Activated CD4-positive, CD25-positive, alpha-beta regulatory T cell treated with anti-CD3 and anti-CD28 coated beads, Interleukin-2, amount 50 U/mL, for 16 hours (primary cell): Measurements from ENCODE around the gene STUB1.
"Not testable (repeated sequence)": the region's sequence is repeated elsewhere in the genome, so short reads cannot be mapped to it uniquely, and the experiment has no call there.

Source experiments
- DNase-seq: peaks from one replicate; pipeline ENCODE4 v3.0.0-alpha.2; 2020; ENCODE audit warnings: low read depth, low spot score

Gene STUB1

DNA sequence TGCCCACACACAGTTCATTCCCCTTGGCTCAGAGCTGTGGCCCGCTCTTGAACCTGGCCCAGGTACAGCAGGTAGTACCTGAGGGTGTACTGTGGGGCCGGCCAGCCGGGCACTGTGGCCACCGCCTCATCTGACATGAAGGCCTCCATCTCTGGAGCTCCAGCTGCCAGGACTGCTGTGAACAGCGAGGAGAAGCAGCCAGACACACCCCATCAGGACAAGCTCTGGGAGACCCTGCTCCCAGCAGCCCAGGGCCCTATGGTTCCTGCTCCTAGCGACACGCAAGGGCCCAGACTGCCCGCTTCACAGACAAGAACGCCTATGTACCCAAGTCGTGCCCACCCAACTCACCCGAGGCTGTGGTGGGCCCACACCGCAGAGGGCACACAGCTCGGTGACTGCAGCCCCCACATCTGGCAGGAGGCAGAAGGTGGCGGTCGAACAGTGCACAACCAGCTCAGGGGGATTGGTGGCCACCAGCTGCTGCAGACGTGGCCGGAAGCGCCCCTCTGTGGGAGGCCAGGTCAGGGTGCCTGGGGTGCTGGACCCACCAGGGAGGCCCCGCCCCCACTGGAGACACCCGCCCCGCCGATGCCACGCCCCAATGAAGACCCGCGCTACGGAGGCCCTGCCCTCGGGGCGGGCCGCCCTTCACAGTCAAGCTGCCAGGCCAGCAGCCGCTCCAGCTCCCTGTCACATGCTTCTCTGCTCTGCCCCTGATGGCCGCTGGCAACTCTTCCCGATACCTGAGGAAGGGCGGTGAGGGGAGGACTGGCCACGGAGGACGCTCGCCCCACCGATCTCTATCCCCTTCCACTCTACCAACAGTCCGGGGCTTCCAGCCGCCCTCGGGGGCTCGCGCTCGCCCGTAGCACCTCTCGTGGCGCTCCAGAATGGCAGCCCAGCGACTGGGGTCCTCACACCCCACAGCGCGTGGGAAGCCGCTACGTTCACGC is 1.1 kb upstream of the STUB1 start:
- DNase-seq: no peak

DNA sequence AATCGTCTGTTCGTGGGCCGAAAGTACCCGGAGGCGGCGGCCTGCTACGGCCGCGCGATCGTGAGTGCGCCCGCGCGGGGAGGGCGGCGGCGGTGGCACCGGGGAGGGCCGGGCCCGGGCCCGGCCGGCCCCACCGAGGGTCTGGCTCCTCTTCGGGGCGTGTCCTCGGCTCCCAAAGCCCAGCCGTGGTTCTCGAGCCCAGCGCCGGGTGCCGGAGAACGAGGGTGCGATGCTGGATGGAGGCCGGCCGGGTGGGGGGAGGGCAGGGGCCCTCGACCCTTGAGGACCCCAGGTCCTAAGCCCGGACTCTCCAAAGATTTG is 375 bp downstream of the STUB1 start:
- no peak for DNase-seq

DNA sequence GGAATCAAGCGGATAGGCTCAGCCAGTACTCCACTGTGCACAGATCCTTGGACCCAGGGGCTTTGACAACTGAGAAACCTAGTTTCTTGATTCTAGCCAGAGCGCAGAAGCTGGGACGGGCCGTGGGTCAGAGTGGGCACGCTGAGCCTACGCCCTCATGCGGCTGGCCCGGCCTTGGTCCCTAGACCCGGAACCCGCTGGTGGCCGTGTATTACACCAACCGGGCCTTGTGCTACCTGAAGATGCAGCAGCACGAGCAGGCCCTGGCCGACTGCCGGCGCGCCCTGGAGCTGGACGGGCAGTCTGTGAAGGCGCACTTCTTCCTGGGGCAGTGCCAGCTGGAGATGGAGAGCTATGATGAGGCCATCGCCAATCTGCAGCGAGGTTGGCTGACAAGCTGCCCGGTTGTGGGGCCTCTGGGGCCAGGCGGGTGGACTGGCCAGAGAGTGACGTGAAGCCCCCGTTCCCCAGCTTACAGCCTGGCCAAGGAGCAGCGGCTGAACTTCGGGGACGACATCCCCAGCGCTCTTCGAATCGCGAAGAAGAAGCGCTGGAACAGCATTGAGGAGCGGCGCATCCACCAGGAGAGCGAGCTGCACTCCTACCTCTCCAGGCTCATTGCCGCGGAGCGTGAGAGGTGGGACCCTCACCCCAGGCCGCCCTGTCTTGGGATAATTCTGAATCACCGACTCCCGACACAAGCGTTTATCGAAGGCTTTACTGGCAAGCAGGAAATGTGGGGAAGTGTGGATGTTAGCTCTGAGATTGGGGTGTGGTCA is 946 bp downstream of the STUB1 start:
- DNase-seq: no peak

DNA sequence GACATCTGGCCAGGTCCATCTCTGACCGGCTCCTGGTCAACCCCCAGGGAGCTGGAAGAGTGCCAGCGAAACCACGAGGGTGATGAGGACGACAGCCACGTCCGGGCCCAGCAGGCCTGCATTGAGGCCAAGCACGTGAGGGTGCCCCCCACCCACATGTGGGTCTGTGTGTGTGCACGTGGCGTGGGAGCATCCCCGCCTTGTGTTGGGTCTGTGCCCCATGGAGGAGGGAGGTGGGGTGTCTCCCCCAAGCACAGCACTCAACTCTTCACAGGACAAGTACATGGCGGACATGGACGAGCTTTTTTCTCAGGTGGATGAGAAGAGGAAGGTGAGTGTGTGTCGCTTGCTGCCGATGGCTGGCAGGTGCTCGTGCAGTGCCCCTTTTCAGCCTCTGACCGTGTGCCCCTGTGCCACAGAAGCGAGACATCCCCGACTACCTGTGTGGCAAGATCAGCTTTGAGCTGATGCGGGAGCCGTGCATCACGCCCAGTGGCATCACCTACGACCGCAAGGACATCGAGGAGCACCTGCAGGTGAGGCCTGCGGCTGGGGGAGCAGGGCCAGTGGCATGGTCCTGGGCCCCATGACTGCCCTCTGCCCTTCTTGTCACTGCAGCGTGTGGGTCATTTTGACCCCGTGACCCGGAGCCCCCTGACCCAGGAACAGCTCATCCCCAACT is 1.7 kb downstream of the STUB1 start:
- DNase-seq: no peak

DNA sequence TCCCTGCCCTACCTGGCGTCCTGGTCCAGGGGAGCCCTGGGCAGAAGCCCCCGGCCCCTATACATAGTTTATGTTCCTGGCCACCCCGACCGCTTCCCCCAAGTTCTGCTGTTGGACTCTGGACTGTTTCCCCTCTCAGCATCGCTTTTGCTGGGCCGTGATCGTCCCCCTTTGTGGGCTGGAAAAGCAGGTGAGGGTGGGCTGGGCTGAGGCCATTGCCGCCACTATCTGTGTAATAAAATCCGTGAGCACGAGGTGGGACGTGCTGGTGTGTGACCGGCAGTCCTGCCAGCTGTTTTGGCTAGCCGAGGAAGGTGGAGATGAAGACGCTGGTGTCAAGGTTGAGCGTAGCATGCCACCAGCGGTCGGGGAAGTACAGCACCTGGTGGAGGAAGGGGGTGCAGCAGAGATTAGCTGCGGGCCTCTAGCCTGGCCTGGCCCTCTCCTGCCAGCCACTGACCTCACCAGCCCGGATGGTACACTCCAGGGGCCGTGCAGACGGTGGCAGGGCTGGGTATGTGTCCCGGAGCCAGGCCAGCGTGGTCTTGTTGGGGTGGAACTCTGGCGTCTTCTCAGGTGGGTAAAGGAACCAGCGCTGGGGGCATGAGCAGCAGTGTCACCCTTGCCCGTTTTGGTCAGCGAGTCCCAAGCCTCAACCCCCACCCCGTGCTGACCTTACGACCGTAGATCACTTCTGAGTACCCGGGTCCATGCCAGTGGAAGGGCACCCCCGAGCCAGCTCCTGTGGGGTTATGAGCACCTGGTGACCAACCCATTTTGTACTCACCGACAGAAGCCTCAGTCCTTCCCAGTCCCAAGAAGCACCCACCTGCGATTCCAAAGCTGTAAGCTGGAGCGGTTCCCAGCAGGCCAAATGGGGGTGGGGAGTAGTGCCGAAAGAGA is 2.5 kb downstream of the STUB1 start:
- DNase-seq: no peak

DNA sequence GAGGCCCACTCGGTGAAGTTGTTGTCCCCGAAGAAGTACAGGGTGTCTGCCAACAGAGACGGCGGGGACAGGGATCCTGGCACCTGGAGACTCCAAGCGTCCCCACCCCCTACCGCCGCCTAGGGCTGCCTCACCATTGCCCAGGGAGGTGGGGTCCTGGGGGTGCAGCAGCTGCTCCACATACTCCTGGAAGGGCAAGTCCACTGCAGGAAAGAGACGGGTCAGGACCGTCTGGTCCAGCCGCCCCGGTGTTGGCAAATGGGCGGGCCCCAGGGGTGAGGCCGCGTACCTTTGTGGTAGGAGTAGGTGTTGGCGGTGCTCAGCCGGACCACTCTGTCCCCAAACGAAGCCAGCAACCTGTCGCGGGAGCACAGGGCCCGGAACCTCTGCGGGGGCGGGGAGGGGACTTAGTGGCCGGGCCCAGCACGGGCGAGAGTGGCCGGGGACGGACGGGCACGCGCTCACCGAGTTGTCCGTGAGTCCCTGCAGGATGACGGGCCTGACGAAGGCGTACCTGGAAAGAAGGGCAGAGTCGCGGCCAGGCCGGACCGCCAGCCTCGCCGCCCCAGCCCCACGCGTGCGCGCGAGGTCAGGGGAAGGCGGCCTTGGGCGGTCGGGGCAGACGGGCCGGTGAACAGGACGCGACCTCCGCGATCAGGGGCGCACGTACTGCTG is 3.3 kb downstream of the STUB1 start:
- no peak for DNase-seq

DNA sequence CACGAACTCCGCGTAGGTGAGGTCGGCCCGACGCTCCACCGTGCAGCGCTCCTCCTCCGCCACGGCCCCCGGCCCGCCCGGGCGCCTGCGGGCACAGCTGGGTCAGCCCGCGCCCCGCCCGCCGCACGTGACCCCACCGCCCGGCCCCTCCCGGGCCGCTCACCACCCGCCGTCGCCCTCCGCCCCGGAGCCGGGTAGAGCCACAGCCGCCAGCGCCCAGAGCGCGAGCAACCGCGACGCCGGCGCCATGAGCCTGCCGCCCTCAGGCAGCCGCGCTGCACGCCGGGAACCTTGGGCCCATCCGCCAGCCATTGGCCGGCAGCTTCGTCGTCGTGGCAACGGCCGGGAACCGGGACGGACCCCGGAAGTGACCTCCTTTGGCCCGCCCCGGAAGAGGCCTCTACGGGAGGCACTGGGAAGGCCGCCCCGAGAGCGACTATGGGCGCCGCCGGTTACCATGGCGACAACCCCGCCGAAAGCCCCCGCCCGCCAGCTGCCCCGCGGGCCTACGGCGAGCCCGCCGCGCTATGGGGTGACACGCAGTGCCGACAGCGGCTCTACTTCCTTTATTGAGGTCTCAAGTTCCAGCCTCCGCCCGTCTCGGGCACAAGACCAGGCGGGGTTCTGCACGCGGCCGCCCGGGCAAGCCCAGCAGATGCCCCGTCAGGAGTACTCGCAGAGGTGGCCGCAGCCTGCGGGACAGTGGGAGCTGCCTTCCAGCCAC is 4.0 kb downstream of the STUB1 start, which contains the start of gene JMJD8:
Gene JMJD8, minus strand, starts transcription at position 264 of the 724 bp plus-strand sequence. Its CDS starts 15 bp downstream, at position 249.
- peak; percentile 93 for DNase-seq

DNA sequence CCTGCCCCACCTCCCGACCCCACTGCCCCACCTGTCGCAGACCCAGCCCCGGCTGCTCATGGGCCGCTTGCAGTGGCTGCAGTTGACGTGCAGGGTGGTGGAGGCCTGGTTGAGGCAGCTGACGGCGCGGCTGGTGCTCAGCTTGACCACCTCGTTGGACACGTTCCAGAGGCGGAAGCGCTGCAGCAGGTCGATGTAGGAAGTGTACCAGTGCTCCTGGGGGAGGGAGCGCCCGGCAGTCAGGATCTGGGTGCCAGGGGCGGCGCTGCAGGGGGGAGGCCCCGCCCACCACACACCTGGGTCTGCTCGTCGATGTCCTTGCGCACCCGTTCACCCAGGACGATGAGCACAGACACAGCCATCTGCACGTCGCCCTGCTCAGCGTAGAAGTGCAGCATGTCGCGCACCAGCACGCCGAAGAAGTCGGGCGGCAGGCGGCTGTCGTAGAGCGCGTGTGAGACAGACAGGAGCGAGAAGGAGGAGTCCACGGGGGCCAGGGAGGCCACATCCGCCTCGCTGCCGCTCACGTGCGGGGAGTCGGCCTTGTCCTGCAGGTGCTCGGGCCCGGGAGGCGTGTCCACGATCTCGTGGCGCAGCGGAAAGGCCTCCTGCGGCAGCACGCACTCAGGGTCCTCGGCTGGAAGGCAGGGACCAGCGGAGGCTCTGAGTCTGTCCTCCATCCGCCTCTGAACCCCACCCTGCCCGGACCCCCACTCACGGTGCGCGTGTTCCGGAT is 4.9 kb downstream of the STUB1 start:
- DNase-seq: no peak

DNA sequence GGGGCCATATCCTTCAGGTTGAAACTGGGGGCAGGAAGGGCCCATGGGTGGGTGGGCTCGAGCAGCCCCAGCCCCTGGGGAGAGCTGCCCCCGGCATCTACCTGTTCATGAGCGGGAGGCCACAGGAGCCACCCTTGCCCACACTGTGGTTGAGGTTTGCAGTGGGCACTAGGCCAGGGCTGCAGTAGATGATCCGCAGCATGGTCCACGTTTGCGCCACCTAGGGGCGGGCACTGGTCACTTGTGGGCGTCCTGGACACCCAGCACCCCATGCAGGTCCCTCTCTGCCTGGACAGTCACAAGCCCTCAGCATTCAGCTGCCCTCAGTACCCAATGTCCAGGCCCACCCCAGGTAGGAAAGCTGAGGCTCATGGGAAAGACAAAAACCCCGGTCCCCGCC is 5.8 kb downstream of the STUB1 start:
- no peak for DNase-seq

DNA sequence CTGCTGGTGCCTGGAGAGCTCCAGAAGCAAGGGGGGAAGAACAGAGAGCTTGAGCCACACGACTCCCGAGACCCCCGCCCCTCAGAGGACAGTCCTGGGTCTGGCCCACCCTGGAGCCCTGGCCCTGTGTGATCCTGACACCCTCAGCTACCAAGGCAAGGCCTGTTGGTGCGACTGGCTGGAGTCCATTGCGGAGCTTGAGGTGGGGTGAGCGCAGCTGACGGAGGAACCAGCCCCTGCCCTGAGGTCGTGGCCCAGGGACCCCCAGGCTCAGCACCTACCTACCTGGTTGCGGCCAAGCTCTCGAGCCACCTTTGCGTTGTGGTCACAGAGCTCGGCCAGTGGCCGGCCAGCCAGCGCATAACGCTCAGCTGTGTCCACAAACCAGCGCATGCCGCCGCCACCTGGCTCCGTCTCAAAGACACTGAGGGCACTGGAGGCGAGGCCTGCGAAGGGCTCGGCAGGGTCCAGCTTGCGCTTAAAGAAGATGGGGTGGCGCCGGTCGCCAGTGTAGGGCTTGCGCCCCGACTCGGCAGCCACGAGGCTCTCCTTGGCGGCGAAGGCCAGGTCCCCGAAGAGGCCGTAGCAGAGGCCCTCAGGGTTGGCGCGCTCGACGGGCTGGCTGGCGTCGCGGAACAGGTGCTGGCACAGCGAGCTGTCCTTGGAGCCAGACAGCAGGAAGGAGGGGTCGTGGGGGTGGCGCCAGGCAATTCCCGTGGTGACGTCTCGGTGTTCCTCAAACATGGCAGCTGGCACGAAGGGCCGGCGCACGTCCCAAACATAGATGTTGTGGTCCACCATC is 6.5 kb downstream of the STUB1 start:
- no peak for DNase-seq

DNA sequence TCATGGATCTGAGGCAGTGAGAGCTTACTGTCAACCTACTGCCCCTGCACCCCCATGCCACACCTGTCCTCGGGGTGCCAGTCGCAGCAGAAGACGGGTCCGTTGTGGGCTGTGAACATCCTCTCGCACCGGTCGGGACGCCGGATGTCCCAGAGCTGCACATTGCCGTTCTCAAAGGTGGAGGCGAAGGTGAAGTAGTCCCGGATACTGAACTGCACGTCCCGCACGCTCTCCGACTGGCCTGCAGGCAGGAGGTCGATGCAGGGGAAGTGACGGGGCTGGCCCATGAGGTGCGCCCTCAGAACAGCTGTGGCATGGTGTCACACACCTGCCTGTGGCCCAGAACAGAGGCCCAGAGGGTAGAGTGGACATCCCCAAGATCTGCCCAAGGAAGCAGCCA is 7.3 kb downstream of the STUB1 start:
- DNase-seq: no peak

DNA sequence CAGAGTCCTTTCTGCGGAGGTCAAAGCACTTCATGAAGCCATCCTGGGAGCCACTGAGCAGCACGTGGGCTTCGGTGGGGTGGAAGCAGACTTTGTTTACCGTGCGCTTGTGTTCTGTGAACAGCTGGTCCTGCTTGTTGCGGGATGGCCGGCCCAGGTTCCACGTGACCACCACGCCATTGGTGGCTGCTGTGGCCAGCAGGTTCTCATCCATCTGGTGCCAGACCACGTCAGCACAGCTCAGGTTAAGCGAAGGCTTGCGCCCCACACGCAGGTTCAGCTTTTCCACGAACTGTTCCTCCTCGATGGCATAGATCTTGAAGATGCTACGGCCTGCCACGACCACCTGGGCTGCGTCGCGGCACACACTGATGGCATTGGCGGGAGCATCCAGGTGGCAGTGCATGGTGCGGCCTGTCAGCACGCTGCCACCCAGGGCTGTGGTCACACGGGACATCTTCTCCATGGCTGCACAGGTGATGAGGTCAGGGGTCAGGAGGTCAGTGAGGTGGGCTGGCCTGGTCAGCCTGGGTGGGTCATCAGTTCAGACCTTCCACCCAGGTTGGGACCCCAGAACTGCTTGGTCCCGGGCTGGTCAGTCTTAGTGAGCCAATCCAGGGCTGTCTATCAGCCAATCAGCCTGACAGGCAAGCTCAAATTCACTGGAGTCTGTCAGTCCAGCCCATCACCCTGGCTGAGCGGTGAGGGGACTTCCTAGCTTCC is 9.1 kb downstream of the STUB1 start:
- no peak for DNase-seq

DNA sequence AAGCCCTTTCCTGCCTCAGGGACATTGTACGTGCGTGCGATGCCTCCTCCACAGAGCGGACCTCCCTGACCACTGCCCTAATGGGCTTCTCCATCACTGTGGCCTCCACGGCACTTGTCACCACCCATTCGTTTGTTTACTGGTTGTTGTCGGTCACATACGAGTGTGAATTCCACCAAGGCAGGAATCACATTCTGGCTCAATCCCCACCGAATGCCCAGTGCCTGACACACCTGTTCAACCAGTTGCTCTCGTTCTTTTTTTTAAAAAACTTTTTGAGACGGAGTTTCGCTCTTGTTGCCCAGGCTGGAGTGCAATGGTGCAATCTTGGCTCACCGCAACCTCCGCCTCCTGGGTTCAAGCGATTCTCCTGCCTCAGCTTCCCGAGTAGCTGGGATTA is 11.0 kb downstream of the STUB1 start:
- not testable (repeated sequence) for DNase-seq

DNA sequence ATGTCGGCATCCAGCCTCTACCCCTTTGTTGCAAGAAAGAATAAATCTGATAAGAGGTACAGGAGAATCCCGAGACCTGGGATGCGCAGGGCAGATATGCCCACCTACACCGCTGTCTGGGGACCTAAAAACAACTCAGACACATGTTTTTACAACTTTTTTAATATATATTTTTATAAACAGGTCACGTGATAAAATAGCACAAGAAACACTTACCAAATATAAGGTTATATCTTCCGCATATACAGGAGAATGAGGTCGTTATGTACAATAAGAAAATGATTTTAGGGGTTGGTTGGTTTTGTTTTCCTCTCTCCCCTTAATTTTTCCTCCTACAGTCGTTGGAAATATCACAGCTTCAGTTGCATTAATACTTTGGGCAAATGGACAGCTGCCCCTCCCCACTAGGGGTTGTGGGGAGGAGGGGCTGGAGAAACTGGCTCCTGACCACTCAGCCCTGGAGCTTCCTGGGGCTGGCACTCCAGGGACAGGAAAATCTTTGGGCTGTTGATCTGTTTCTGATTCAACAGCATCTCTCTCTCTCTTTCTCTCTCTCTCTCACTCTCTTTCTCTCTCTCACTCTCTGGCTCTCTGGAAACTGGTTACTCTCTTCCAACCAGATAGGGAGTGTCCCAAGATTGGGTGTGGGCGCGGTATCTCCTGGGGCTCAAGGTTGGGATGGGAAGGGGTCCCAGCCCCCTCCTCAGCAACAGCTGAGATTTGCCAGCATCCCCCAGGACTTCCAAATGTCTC is 12.3 kb downstream of the STUB1 start:
- no peak for DNase-seq

DNA sequence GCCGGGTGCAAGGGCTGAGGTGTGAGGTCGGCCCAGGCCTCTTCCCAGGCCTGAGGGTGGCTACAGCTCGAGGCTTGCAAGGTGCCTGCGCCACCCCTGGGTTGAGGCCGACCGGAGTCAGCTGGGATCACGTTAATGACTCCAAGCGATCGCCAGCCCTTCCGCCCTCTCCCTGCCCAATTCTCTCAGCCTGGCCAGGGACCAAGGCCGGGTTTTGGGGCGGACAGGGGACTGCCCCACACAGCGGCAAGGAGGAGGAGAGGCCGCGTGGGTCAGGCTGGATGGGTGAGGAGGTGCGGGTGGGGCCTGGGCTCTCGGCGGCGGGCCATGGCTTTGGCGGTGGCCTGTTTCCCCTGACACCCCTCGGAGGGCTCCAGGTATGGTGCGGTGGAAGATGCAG is 13.2 kb downstream of the STUB1 start:
- no peak for DNase-seq

DNA sequence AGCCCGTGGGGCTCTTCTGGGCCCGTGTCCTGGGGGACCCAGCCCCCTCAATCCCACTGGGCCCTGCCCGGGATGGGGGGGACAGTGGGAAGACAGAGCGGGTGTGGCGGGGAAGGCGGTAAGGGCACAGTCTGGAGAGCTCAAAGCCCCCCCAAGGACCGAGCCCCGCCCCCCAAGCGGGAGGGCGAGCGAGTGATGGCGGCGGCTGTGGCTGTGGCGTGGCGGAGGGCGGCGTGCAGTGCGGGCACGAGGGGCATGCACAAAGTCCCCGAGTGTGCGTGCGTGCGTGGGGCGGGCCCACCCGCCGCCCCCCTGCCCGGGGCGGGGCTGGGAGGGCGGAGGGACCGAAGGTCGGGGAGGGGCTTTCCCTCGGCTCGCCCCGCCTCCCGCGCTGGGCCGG is 13.6 kb downstream of the STUB1 start:
- DNase-seq: no peak
